Left ventricle myocardium inferior (tissue), 1 donor: ENCODE data around the gene RPP25L. TPM values are rescaled to one million over a fixed set of nuclear protein-coding genes. Genes with fewer than 3 reads are reported as not detected.

Experiments
- DNase-seq: peaks from one replicate; pipeline ENCODE4 v3.0.0-alpha.2; 2020
- H3K27ac ChIP-seq: fragments of 200-600 bp; replicated peaks from 2 replicates; pipeline ENCODE4 v1.8.0; 2021
- H3K27me3 ChIP-seq: fragments of 200-600 bp; 2 replicates; pipeline ENCODE4 v1.8.0; 2021; ENCODE audit warnings: low read depth
- H3K36me3 ChIP-seq: fragments of 200-600 bp; 2 replicates; pipeline ENCODE4 v1.8.0; 2021
- H3K4me1 ChIP-seq: fragments of 200-600 bp; 2 replicates; pipeline ENCODE4 v1.8.0; 2021
- H3K4me3 ChIP-seq: fragments of 200-600 bp; 2 replicates; pipeline ENCODE4 v1.8.0; 2021; ENCODE audit warnings: mild to moderate bottlenecking, moderate library complexity
- H3K9me3 ChIP-seq: fragments of 200-600 bp; replicated peaks from 2 replicates; pipeline ENCODE4 v1.8.0; 2021
- intact Hi-C: fragments of 100-400 bp; cut with micrococcal nuclease; formaldehyde crosslinking; loops from one replicate; pipeline ENCODE4 v1.11.0; 2022
- total RNA-seq: library from RNA; stranded (reverse); fragmentation: NEBNext Ultra II Directional; extraction: Animal tissue kit (Norgen Biotek cat#: 25700); gene quantifications from one replicate; pipeline ENCODE4 v1.2.1, GENCODE V29; 2021
- TF ChIP-seq, protein P1 (sequence below): fragments of 200-600 bp; IDR thresholded peaks from 2 replicates; pipeline ENCODE4 v1.8.0; 2021; ENCODE audit warnings: antibody characterized with exemption, mild to moderate bottlenecking, borderline replicate concordance
- donor health status: DM: no; HTN: yes; CAD: no; lungs with severe emphysema.

RPP25L gene
- total RNA-seq, 1 donor from 2014 or later: 42.8 TPM

DNA sequence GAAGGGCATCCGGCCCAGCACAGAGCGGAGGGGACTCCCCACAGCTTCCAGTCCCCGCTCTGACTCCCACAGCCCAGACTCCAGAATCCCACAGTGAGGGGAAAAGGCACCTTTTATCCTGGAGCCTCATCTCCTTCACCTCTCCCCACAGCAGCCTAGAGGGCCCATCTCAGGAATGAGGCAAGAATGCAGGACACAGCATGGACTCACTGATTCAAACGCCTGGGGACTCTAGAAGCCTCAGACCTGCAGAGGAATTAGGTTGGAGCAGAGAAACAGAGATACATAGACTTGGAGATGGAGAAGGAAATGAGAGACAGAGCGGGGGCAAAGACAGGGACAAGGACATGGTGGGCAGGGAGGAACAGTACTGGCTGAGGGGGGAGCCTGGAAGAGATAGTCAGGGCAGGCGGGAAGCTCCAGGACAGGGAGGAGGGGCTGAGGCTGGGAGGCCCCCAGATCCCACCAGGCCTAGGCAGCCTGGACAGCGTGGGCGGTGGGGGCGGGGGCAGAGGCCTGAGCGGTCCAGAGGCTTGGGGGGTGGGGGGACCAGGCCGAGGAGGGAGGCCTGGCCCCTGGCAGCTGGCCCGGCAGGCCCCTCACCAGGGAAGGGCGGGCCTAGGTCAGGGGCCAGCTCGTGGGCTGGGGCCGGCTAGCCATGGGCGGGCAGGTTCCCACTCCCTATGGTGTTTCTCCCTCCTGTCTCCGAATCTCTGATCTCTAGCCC lies 38.1 kb downstream of the RPP25L start:
- H3K4me3 ChIP-seq: no peak overlapping the region
- no peak for DNase-seq
- peaks cover 48% of the 10 kb centered on the region for H3K27me3 ChIP-seq
- TF ChIP-seq, protein P1, sequence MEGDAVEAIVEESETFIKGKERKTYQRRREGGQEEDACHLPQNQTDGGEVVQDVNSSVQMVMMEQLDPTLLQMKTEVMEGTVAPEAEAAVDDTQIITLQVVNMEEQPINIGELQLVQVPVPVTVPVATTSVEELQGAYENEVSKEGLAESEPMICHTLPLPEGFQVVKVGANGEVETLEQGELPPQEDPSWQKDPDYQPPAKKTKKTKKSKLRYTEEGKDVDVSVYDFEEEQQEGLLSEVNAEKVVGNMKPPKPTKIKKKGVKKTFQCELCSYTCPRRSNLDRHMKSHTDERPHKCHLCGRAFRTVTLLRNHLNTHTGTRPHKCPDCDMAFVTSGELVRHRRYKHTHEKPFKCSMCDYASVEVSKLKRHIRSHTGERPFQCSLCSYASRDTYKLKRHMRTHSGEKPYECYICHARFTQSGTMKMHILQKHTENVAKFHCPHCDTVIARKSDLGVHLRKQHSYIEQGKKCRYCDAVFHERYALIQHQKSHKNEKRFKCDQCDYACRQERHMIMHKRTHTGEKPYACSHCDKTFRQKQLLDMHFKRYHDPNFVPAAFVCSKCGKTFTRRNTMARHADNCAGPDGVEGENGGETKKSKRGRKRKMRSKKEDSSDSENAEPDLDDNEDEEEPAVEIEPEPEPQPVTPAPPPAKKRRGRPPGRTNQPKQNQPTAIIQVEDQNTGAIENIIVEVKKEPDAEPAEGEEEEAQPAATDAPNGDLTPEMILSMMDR: no peak
- no peaks in the 10 kb centered on the region for H3K9me3 ChIP-seq
- no peak overlapping the region for H3K27ac ChIP-seq
- H3K36me3 ChIP-seq: no peaks in the 10 kb centered on the region
- intact Hi-C loops: no loop called here
- peaks cover 12% of the 10 kb centered on the region for H3K4me1 ChIP-seq

GRCh38 chr9:34572628-34573027 lies 39.3 kb downstream of the RPP25L start:
- no peaks in the 10 kb centered on the region for H3K36me3 ChIP-seq
- no peak overlapping the region for H3K4me3 ChIP-seq
- intact Hi-C loops: no loop called here
- H3K4me1 ChIP-seq: peaks cover 3% of the 10 kb centered on the region
- H3K27me3 ChIP-seq: peaks cover 42% of the 10 kb centered on the region
- H3K27ac ChIP-seq: no peak overlapping the region
- no peak for DNase-seq
- TF ChIP-seq, protein P1: no peak
- H3K9me3 ChIP-seq: no peaks in the 10 kb centered on the region

- no peak for DNase-seq
- intact Hi-C loops: no loop called here
- Histone ChIP-seq H3K36me3 (no peaks in the 10 kb centered on the region), H3K27me3 (peaks cover 42% of the 10 kb centered on the region), H3K9me3 (no peaks in the 10 kb centered on the region), H3K27ac (no peak overlapping the region), H3K4me3 (no peak overlapping the region), H3K4me1 (peaks cover 3% of the 10 kb centered on the region)
- TF ChIP-seq, protein P1: no peak
These were observed 39.8 kb downstream of the RPP25L start for GRCh38 chr9:34572092-34572491.

DNA sequence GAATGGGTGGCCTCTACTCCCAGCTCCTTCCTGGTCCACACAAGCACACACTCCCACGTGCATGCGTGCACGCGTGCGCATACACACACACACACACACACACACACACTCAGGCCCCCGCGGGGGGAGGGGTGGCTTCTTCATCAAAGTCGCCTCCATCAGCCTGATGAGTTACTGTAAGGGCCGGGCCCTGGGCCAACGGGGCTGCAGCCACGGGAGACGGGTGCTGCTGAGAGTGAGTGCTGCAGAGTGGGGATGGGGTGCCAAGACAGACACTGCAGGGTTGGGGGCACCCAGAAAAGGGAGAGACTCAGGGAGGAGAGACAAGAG lies 40.5 kb downstream of the RPP25L start:
- H3K9me3 ChIP-seq: no peaks in the 10 kb centered on the region
- intact Hi-C loops: no loop called here
- H3K4me3 ChIP-seq: no peak overlapping the region
- H3K27me3 ChIP-seq: peaks cover 42% of the 10 kb centered on the region
- no peaks in the 10 kb centered on the region for H3K36me3 ChIP-seq
- peaks cover 3% of the 10 kb centered on the region for H3K4me1 ChIP-seq
- no peak for DNase-seq
- TF ChIP-seq, protein P1: no peak
- no peak overlapping the region for H3K27ac ChIP-seq

DNA sequence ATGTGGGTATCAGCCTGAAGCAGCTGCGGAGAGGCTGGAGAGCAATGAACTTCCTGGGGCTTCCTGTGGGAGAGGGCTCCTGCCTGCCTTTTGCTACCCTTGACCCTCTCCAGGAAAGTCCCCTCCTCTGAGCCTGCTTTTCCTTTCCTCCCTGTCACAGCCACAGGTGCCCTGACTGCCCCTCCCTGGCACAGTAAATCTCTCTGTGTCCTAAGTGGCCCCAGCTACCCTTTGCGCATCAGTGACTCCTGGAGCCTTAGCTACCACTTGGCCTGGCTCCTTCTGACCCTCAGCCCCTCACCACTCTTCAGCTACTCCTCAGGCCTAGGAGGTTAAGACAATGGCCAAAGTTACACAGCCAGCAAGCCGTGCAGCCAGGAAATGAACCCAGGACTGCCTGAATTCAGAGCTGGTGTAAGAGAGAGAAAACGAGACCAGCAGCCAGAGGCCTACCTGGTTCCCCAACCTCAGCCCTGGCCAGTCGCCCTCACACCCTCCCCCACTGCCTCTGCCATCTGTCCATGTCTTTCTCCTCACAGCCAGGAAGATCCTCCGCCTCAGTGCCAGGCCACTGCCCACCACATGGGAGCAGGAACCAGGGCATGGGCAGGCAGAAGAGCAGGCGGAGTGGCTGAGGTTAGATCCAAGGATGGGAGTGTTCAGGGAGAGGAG lies 41.0 kb downstream of the RPP25L start:
- Histone ChIP-seq H3K27ac (no peak overlapping the region), H3K4me1 (peaks cover 3% of the 10 kb centered on the region), H3K9me3 (no peaks in the 10 kb centered on the region), H3K36me3 (no peaks in the 10 kb centered on the region), H3K27me3 (peaks cover 42% of the 10 kb centered on the region), H3K4me3 (no peak overlapping the region)
- TF ChIP-seq, protein P1: no peak
- intact Hi-C loops: no loop called here
- no peak for DNase-seq
